Esophagus squamous epithelium (tissue), 4 donors: ENCODE results near the gene TLK1.

Experiments
- CTCF ChIP-seq, 6 experiments: fragments of 450-650 bp in 4 of 6; fragments of 200-600 bp in 2 of 6; sonication (generic) in 2 of 6; IDR thresholded peaks; one replicate each; pipeline ENCODE4 v1.5.1; 2016 to 2019; ENCODE audit warnings: antibody characterized with exemption in 6 of 6, mild to moderate bottlenecking in 4 of 6, moderate library complexity in 4 of 6
- POLR2A ChIP-seq, 4 donors: fragments of 450-650 bp; IDR thresholded peaks; one replicate each; pipeline ENCODE4 v1.6.1; 2017; ENCODE audit warnings: antibody characterized with exemption in 4 of 4, mild to moderate bottlenecking in 4 of 4, moderate library complexity in 3 of 4

- TF ChIP-seq CTCF (IDR thresholded peaks at IDR 0.05), result no peak
- no peak for TF ChIP-seq POLR2A (IDR thresholded peaks at IDR 0.05)
Observed at GRCh38 chr2:170953941-170954340, 206.8 kb downstream of the TLK1 start.
